Breast epithelium (tissue), 3 donors: ENCODE measurements around the gene RHBDD3.

Experiments used
- POLR2A ChIP-seq: fragments of 450-650 bp; IDR thresholded peaks from one replicate; pipeline ENCODE4 v1.6.1; 2016; ENCODE audit warnings: antibody characterized with exemption, mild to moderate bottlenecking, moderate library complexity
- POLR2AphosphoS5 ChIP-seq, 3 donors: sonication (generic); formaldehyde crosslinking; IDR thresholded peaks; one replicate each; pipeline ENCODE4 v1.6.1; 2017; ENCODE audit warnings: antibody characterized with exemption in 3 of 3
- TF ChIP-seq, protein P1 (sequence below), 3 donors: fragments of 450-650 bp; IDR thresholded peaks; one replicate each; pipeline ENCODE4 v1.5.1; 2016 to 2017; ENCODE audit warnings: antibody characterized with exemption in 3 of 3, mild to moderate bottlenecking in 3 of 3, moderate library complexity in 3 of 3

- TF ChIP-seq, protein P1, sequence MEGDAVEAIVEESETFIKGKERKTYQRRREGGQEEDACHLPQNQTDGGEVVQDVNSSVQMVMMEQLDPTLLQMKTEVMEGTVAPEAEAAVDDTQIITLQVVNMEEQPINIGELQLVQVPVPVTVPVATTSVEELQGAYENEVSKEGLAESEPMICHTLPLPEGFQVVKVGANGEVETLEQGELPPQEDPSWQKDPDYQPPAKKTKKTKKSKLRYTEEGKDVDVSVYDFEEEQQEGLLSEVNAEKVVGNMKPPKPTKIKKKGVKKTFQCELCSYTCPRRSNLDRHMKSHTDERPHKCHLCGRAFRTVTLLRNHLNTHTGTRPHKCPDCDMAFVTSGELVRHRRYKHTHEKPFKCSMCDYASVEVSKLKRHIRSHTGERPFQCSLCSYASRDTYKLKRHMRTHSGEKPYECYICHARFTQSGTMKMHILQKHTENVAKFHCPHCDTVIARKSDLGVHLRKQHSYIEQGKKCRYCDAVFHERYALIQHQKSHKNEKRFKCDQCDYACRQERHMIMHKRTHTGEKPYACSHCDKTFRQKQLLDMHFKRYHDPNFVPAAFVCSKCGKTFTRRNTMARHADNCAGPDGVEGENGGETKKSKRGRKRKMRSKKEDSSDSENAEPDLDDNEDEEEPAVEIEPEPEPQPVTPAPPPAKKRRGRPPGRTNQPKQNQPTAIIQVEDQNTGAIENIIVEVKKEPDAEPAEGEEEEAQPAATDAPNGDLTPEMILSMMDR (IDR thresholded peaks at IDR 0.05) = no peak
- TF ChIP-seq POLR2AphosphoS5 (IDR thresholded peaks at IDR 0.05) (no peak), POLR2A (no peak)
Observed at GRCh38 chr22:29216011-29216872, 51.5 kb downstream of the RHBDD3 start.
